Body of pancreas (tissue), 4 donors: ENCODE data around the gene ITGB6.

ENCODE experiments used
- CTCF ChIP-seq, 7 experiments: fragments of 450-650 bp in 4 of 7; fragments of 200-600 bp in 3 of 7; sonication (generic) in 3 of 7; IDR thresholded peaks; one replicate each; pipeline ENCODE4 v1.5.1; 2016 to 2019; ENCODE audit warnings: antibody characterized with exemption in 7 of 7
- POLR2A ChIP-seq, 3 donors: fragments of 450-650 bp; IDR thresholded peaks; one replicate each; pipeline ENCODE4 v1.6.1; 2016; ENCODE audit warnings: antibody characterized with exemption in 3 of 3, mild to moderate bottlenecking in 2 of 3

GRCh38 chr2:160169471-160169870 is 30.6 kb downstream of the ITGB6 start:
- TF ChIP-seq CTCF (IDR thresholded peaks at IDR 0.05): no peak
- no peak for TF ChIP-seq POLR2A (IDR thresholded peaks at IDR 0.05)
